ENCODE measurements around the gene ELK4. TPM values are rescaled to one million over a fixed set of nuclear protein-coding genes. Genes with fewer than 3 reads are reported as not detected.

The ELK4 gene
- total RNA-seq, 2 donors from 2014 or later = 30.5 to 37.6 TPM

DNA sequence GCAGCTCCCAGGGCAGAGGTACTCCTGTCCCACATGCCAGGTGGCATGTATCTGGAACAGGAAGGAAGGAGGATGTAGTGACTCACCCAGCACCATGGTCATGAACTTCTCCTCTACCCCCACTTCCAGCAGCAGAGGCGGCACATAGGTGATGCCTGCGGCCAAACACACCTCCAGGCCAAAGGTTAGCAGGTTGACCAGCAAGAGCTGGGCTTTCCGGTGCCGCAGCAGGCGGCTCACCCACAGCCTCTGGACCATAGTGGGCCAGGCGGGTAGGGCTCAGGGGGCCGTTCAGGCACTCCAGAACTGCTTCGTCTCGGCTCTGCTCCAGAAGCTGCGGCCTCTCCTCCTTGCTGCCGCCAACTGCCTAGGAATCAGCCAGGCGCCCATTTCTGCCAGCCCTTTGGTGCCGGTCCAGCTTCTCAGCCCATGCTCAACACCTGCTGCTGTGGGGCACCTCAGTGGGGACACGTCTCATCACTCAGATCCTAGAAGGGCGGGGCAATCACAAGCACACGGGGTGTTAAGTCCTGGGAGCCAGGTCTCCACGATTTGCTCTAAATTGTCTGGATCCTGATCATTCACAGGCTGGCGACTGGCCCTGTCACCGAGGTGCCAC, 32.7 kb upstream of the ELK4 start:
- no peaks in the 10 kb centered on the region for H3K27me3 ChIP-seq
- no peaks in the 10 kb centered on the region for H3K36me3 ChIP-seq
- peak; percentile 73 for DNase-seq
- intact Hi-C loops (cut with DNase I) = loop anchor here (10.0 kb wide), 1 partner anchor 310 kb away; no protein-coding TSS in a partner anchor
- TF ChIP-seq, protein P1, sequence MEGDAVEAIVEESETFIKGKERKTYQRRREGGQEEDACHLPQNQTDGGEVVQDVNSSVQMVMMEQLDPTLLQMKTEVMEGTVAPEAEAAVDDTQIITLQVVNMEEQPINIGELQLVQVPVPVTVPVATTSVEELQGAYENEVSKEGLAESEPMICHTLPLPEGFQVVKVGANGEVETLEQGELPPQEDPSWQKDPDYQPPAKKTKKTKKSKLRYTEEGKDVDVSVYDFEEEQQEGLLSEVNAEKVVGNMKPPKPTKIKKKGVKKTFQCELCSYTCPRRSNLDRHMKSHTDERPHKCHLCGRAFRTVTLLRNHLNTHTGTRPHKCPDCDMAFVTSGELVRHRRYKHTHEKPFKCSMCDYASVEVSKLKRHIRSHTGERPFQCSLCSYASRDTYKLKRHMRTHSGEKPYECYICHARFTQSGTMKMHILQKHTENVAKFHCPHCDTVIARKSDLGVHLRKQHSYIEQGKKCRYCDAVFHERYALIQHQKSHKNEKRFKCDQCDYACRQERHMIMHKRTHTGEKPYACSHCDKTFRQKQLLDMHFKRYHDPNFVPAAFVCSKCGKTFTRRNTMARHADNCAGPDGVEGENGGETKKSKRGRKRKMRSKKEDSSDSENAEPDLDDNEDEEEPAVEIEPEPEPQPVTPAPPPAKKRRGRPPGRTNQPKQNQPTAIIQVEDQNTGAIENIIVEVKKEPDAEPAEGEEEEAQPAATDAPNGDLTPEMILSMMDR (IDR thresholded peaks at IDR 0.05) = no peak
- peak overlapping the region; percentile 60 for H3K27ac ChIP-seq
- peak overlapping the region in 1 of 2 donors; percentile 68 for H3K9ac ChIP-seq (ENCODE audit: low read depth in 2 of 2, low read length in 2 of 2)
- no peaks in the 10 kb centered on the region for H3K9me3 ChIP-seq
- peaks cover 37% of the 10 kb centered on the region for H3K4me1 ChIP-seq
- H3K4me3 ChIP-seq = no peak overlapping the region

DNA sequence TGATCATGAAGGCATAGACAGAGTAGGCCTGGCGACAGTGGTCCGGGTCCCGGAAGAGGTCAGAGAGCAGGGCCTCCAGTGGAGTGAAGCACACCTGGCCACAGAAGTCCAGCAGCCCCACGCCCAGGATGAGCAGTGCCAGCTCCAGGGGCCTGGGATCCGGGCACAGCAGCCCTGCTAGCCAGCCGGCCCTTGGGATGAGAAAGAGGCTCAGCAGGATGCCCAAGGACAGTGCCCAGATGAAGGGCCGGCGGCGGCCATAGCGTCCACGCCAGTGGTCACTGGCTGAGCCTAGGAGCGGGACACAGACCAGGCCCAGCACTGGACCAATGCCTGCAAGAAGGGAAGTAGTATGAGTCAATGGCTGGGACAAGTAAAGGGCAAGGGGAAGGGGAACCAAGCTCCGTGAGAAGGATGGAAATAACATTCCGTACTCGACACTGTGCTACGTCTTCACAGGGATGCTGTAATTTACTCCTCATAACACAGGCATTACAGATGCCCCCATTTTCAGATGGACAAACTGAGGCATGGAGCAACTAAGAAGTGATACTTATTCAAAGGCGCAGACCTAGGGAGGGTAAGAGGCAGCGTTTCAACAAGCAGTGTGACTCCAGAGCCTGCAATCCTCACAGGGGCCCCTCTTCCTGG, 31.6 kb upstream of the ELK4 start:
- intact Hi-C loops (cut with DNase I) = loop anchor here (10.0 kb wide), 1 partner anchor 311 kb away; no protein-coding TSS in a partner anchor

DNA sequence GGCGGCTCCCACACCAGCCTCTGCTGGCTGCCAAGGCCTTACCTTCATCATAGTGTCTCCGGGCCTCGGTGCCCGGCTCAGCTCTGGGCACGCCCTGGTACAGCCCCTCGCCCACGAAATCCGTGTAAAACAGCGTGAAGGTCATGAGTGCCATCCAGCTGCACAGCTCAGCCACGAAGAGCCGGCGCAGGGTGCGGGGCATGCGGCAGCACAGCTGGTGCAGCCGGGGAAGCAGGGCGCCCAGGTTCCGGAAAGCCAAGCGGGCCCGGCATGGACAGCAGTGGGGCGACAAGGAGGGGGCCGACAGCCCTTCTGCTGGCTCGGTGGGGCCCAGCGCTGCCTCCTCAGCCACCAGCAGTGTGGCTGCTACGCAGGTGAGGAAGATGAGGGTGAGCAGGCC, 31.0 kb upstream of the ELK4 start:
- H3K4me1 ChIP-seq = peaks cover 27% of the 10 kb centered on the region
- no peak overlapping the region for H3K4me3 ChIP-seq
- TF ChIP-seq, protein P1 (IDR thresholded peaks at IDR 0.05) = no peak
- no peaks in the 10 kb centered on the region for H3K36me3 ChIP-seq
- no peak overlapping the region for H3K9ac ChIP-seq (ENCODE audit: low read depth in 2 of 2, low read length in 2 of 2)
- no peak overlapping the region for H3K27ac ChIP-seq
- DNase-seq = no peak
- no peaks in the 10 kb centered on the region for H3K27me3 ChIP-seq
- H3K9me3 ChIP-seq = no peaks in the 10 kb centered on the region
- intact Hi-C loops (cut with DNase I) = loop anchor here (10.0 kb wide), 1 partner anchor 312 kb away; no protein-coding TSS in a partner anchor

More for the DNA sequence above, 31.6 kb upstream of the ELK4 start:
- no peaks in the 10 kb centered on the region for H3K36me3 ChIP-seq
- DNase-seq = no peak
- no peaks in the 10 kb centered on the region for H3K9me3 ChIP-seq
- no peak overlapping the region for H3K4me3 ChIP-seq
- no peaks in the 10 kb centered on the region for H3K27me3 ChIP-seq
- H3K27ac ChIP-seq = peak overlapping the region; percentile 60
- peaks cover 27% of the 10 kb centered on the region for H3K4me1 ChIP-seq
- H3K9ac ChIP-seq (ENCODE audit: low read depth in 2 of 2, low read length in 2 of 2) = no peak overlapping the region
- TF ChIP-seq, protein P1 (IDR thresholded peaks at IDR 0.05) = no peak

DNA sequence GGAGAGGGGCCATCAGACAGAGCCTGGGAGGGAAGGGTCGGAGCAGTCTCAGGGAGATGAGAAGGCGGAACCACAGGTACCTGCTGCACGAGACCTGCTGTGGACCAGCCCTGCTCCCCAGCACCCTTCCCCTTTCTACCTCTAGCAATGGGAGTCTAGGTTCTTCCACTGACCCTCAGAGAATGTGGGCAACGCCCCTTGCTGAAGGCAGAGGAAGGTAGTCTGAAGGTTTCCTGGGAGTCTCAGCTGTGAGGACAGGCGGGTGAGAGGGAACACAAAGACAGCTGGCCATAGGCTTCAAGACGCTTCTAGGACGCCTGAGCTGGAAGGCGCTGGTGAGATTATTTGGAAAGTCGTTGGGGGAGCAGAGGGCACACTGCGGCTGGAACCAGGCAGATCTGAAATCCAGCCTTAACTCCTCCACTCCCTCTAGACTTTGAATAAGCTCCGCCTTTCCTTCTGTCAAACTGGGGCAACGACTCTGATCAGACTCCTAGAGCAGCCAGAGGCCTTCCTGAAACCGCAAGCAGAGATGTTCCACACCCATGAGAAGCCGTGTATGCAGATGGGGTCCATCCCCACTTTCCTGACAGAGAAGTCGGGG, 30.4 kb upstream of the ELK4 start:
- TF ChIP-seq, protein P1 (IDR thresholded peaks at IDR 0.05) = no peak
- Histone ChIP-seq H3K4me1 (peaks cover 25% of the 10 kb centered on the region), H3K27ac (no peak overlapping the region)

DNA sequence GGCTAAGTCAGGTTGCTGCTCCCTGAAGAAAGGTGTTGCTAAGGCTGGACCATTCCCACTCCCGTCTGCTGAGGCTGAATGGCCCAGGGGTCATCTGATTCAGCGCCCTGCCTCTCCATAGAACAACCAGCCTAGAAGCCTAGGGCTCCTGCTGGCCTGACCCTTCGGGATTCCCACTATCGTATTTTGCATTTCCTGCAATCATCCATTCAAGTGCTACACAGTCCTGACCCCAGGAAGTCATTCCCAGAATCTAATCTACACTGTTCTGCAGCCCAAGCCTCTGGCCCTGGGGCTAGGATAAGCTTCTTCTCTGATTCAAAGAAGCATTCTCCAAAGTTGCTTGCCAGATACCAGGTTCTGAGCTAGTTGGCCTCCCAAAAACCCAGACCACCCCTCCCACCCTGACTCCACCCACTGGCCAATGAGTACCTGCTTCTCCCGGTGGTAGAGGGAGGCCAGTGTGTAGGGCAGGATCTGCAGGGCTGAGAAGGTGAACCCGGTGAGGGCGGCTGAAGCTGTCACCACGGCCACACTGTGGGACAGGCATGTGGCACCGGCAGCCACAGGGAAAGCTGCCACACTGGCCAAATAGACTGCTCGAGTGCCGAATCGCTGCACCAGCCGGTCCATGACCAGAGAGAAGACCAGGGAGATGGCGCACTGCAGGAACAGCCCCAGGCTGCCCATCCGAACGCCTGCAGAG, 29.8 kb upstream of the ELK4 start:
- TF ChIP-seq, protein P1 (IDR thresholded peaks at IDR 0.05) = no peak
- intact Hi-C loops (cut with DNase I) = loop anchor here (10.0 kb wide), 1 partner anchor 313 kb away; no protein-coding TSS in a partner anchor
- no peak overlapping the region for H3K4me3 ChIP-seq
- H3K36me3 ChIP-seq = no peaks in the 10 kb centered on the region
- peaks cover 21% of the 10 kb centered on the region for H3K4me1 ChIP-seq
- H3K9ac ChIP-seq (ENCODE audit: low read depth in 2 of 2, low read length in 2 of 2) = no peak overlapping the region
- no peaks in the 10 kb centered on the region for H3K9me3 ChIP-seq
- H3K27me3 ChIP-seq = no peaks in the 10 kb centered on the region
- DNase-seq = no peak
- no peak overlapping the region for H3K27ac ChIP-seq

More for the DNA sequence above, 30.4 kb upstream of the ELK4 start:
- Histone ChIP-seq H3K4me3 (no peak overlapping the region), H3K27me3 (no peaks in the 10 kb centered on the region), H3K36me3 (no peaks in the 10 kb centered on the region), H3K9me3 (no peaks in the 10 kb centered on the region), H3K9ac (ENCODE audit: low read depth in 2 of 2, low read length in 2 of 2) (no peak overlapping the region)
- DNase-seq = no peak
- intact Hi-C loops (cut with DNase I) = loop anchor here (10.0 kb wide), 1 partner anchor 313 kb away; no protein-coding TSS in a partner anchor
